GM21786 (cell line): ENCODE data around the gene BMPR2.

Experiments
- ATAC-seq: cut with Tn5 transposase; IDR thresholded peaks from one replicate; pipeline ENCODE4 v1.9.1; 2021; ENCODE audit not compliant: unreplicated experiment

Gene BMPR2

GRCh38 chr2:202588647-202589581 lies 212.8 kb downstream of the BMPR2 start:
- ATAC-seq: peak; percentile 89

DNA sequence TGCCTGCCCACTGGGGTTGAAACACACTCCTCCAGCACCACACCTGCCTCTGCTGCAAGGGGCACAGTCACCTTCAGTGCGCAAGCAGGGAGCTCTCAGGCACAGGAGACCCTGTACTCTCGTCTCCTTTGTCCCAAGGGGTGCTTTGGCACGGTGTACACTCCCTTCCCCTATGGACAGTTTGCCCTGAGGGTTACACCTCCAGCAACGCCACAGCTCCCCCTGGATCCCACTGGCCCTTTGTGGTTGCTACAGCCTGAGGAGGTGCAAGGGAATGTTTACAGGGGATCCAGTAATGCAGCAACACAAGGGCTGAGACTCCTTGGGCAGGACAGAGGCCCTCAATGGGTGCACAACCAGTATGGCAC lies 213.4 kb downstream of the BMPR2 start:
- ATAC-seq: no peak

DNA sequence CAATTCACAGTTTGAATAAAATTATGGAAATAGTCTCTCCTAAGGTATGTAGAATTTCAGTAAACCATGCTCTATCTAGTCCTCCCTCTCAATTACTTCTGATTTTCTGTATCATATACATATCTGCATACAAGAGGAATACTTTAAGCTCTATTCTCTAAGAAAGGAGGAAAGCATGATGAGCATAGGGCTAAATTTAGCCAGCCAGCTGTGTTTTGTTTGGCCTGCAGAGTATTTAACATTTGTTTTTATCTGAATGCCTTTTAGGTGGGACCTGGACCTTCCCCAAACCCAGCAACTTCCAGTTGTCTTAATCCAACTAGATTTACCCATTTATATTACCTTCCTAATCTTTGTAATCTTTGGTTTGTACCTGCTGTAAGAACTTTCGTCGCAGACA lies 216.4 kb downstream of the BMPR2 start:
- ATAC-seq: no peak

DNA sequence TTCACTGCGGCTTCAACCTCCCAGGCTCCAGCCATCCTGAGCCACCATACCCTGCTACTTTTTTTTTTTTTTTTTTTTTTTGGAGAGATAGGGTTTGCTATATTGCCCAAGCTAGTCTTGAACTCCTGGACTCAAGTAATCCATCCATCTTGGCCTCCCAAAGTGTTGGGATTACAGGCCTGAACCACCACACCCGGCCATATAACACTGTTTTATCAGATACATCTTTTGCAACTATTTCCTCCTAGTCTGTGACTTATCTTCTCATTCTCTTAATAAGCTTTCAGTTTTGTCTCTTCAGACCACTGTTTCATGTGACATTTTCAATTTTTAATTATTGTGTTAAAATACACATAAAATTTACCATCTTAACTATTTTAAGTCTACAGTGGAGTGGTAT lies 223.0 kb downstream of the BMPR2 start:
- ATAC-seq: no peak

GRCh38 chr2:202599911-202600310 lies 223.8 kb downstream of the BMPR2 start:
- no peak for ATAC-seq

- ATAC-seq: no peak
Observed at GRCh38 chr2:202604699-202605098, 228.6 kb downstream of the BMPR2 start.

DNA sequence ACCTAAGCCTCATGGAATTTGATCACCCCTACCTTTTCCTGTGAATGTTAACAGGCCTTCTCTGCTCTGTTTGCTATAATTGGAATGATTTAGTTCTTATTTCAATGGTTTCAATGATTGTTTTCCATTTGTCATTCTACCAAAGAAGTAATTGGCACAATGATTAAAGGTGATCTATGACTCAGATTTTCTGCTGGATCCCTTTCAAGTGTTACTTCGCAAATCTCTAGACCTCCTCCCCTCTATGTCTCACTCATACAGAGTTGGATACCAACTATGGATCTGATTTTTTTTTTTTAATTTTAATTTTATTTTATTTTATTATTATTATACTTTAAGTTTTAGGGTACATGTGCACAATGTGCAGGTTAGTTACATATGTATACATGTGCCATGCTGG lies 229.0 kb downstream of the BMPR2 start:
- no peak for ATAC-seq

DNA sequence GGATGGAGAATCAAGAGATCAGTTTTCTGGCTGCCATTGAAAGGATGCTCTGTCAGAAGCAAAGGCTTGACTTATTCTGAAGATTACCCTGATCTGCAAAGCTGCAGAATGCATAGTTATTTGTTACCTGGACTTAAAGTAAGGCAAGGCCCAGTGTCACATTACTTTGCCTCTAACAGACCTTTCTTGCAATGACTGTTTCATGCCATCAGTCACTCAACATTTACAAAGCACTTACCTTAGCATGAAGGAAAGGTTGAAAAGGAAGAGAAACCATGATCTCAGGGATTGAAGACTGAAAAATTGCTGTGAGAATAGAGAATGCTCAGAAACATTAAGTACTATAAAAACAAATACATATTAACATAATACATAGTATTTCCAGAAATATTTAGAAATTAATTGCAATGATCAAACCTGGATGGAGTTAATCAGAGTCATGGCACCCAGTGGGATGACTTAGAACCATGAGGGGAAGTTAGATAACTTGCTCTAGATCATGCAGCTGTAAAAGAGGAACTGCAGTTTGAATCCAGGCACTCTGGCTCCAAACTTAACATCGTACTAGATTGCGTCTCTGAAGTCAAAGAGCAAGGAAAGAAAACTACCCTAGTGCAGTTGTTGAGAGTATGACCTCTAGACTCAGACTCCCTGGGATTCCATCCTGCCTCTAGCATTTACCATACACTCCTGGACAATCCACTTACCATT lies 232.2 kb downstream of the BMPR2 start:
- ATAC-seq: no peak

DNA sequence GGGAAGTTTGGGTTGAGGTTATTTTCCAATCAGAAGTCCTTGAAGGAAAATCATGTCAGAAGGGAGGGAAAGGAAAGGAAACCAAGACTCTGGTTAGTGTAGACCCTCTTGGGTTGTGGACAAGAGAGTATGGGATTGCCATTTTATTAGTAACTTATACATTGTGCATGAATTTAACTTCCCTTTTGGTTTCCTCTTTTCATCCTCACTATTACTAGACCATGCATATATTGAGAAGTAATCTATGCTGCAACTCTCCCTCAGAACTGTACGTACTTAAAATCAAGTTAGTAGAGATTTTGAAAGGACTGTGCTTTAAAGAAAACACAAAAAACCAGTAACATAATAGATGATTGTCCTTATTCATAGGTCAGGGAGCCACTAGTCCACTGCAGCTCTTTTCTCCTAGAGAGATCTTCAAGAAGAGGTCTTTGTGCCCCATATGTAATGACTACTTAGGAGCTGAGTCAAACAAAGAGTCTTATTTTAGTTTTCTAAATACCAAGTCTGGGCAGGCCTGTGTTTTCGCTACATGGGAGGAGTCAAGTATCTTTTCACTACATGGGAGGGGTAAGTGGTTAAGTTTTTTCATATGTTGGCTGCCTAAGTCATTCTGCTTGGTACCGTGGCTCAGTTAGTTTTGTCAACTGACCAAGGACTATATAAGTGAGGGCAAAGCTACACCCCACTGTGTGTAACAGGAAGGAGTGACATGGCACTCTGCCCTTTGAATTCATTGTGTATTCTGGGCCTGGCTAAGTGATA lies 233.4 kb downstream of the BMPR2 start:
- peak; percentile 93 for ATAC-seq

DNA sequence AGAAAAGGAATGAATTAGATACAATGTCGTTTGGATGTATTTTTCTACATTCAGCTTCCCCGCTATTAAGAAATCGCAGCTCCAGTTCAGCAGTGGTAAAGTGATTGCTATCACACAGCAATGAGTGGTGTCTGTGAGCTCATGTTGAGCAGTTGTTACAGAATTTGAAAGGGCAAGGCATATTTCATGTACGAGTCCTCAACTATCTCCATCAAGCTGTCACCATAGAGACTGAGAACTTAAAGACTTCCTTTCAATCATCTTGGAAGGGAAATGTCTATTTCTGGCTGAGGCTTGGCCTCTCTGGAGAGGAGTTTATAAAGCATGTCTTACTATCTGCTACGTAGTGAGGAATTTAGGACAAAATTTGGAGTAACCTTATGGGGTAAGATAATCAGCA lies 234.3 kb downstream of the BMPR2 start:
- no peak for ATAC-seq

DNA sequence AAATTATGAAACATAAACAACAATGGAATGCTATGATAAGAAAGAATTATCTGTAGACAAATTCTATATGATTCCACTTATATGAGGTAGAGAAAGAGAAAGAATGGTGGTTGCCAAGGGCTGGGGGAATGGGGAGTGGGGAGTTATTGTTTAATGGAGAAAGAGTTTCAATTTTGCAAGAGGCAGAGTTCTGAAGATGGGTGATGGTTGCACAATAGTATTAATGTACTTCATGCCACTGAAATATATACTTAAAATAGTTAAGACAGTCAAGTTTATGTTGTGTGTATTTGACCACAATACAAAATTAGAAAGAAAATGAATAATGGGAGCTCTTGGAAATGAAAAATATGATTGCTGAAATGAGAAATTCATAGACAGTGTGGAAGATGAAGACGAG lies 236.0 kb downstream of the BMPR2 start:
- ATAC-seq: no peak

- ATAC-seq: no peak
Observed at GRCh38 chr2:202613479-202613878, 237.4 kb downstream of the BMPR2 start.
